HG02588 (cell line): Measurements from ENCODE around the gene SYNE2.
"Not testable (repeated sequence)": the region's sequence is repeated elsewhere in the genome, so short reads cannot be mapped to it uniquely, and the experiment has no call there.

Experiments
- ATAC-seq: cut with Tn5 transposase; IDR thresholded peaks from one replicate; pipeline ENCODE4 v1.9.1; 2021; ENCODE audit warnings: mild to moderate bottlenecking, moderate library complexity; ENCODE audit not compliant: unreplicated experiment

The SYNE2 gene, protein sequence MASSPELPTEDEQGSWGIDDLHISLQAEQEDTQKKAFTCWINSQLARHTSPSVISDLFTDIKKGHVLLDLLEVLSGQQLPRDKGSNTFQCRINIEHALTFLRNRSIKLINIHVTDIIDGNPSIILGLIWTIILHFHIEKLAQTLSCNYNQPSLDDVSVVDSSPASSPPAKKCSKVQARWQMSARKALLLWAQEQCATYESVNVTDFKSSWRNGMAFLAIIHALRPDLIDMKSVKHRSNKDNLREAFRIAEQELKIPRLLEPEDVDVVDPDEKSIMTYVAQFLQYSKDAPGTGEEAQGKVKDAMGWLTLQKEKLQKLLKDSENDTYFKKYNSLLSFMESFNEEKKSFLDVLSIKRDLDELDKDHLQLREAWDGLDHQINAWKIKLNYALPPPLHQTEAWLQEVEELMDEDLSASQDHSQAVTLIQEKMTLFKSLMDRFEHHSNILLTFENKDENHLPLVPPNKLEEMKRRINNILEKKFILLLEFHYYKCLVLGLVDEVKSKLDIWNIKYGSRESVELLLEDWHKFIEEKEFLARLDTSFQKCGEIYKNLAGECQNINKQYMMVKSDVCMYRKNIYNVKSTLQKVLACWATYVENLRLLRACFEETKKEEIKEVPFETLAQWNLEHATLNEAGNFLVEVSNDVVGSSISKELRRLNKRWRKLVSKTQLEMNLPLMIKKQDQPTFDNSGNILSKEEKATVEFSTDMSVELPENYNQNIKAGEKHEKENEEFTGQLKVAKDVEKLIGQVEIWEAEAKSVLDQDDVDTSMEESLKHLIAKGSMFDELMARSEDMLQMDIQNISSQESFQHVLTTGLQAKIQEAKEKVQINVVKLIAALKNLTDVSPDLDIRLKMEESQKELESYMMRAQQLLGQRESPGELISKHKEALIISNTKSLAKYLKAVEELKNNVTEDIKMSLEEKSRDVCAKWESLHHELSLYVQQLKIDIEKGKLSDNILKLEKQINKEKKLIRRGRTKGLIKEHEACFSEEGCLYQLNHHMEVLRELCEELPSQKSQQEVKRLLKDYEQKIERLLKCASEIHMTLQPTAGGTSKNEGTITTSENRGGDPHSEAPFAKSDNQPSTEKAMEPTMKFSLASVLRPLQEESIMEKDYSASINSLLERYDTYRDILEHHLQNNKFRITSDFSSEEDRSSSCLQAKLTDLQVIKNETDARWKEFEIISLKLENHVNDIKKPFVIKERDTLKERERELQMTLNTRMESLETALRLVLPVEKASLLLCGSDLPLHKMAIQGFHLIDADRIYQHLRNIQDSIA (N-terminal part only)

GRCh38 chr14:63852817-63853731 lies at the start of gene SYNE2:
TSS of gene SYNE2 (plus strand) at chr14:63853004. CDS start at chr14:63909149, 56,145 bp downstream.
- peak; percentile 79 for ATAC-seq

DNA sequence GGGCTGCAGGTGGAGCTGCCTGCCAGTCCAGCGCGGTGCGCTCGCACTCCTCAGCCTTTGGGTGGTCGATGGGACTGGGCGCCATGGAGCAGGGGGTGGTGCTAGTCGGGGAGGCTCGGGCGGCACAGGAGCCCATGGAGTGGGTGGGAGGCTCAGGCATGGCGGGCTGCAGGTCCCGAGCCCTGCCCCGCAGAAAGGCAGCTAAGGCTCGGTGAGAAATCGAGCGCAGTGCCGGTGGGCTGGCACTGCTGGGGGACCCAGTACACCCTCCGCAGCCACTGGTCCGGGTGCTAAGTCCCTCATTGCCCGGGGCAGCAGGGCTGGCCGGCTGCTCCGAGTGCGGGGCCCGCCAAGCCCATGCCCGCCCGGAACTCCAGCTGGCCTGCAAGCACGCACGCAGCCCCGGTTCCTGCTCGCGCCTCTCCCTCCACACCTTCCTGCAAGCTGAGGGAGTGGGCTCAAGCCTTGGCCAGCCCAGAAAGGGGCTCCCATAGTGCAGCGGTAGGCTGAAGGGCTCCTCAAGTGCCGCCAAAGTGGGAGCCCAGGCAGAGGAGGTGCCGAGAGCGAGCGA lies 49.5 kb upstream of the SYNE2 start:
- ATAC-seq, result not testable (repeated sequence)

- ATAC-seq, result not testable (repeated sequence)
Measured at GRCh38 chr14:63806064-63806463, 46.7 kb upstream of the SYNE2 start.

DNA sequence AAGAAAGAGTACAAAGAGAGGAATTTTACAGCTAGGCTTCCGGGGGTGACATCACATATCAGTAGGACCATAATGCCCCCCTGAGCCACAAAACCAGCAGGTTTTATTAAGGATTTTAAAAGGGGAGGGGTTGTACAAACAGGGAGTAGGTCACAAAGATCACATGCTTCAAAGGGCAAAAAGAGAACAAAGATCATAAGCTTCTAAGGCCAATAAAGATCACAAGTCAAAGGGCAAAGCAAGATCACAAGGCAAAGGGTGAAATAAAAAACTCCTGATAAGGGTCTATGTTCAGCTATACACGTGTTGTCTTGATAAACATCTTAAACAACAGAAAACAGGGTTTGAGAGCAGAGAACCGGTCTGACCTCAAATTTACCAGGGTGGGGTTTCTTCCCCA lies 41.1 kb upstream of the SYNE2 start:
- ATAC-seq, result not testable (repeated sequence)

DNA sequence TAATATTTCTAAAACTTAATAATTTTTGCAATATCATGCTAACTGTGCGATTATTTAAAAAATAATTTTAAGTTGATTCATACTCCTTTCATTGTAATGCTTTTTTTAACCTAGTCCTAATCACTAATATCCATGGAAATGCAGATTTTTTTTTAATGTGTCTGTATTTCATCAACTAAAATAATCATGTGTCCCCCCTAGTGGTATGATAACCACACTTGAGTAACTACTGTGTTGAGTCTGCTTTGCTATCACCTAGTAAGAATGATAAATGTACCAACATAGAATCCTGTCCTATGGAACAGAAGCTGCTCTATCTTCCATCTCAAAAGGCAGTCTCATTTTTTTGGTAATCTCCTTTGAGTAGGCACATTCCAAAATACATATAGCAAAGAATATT lies 19.1 kb upstream of the SYNE2 start:
- ATAC-seq, result no peak

GRCh38 chr14:63840981-63841380 lies 11.8 kb upstream of the SYNE2 start:
- no peak for ATAC-seq

- no peak for ATAC-seq
Measured at GRCh38 chr14:63843796-63844195, 9.0 kb upstream of the SYNE2 start.

- ATAC-seq, result no peak
Measured at GRCh38 chr14:63848890-63849289, 3.9 kb upstream of the SYNE2 start.

GRCh38 chr14:63852271-63852816 lies 460 bp upstream of the SYNE2 start:
- peak; percentile 2 for ATAC-seq

DNA sequence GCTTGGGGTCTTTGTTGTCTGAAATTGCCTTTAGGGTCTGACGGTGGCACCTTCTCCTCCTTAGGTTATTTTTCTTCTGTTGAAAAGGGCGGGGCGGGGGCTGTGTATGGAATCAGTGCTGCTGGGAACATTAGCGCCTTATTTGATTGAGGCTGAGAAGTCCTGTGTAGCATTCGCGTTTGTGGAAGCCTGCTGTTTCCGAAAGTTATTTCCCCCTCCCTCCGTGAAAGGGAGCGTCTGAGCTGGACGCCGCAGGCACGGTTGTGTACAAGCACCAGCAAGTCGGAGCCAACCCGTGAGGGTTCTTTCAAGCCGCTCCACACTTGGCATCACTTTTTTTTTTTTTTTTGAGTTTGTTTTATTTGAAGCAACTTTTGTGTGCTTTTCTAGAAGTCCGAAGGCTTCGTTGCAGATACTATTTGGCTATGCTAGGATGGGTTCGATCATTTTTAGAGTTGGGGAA lies 1.1 kb downstream of the SYNE2 start:
- no peak for ATAC-seq

DNA sequence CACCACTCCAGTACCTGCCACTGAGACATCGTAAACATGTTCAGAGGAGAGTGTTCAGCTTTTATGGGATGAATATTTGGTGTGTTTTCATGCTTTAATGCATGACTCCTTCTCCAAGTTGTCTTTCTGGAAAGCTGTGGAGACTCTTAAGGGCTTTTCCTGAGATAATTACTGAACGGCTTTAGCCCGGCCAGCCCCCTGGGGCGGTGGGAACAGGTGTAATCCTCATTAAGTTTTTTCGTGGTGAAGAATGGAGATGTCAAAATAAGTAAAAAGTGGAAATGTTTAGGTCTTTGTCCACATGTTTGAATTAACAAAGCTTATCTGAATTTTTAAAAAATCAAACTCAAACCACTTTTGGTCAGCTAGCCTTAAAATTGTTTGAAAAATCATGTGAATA lies 1.5 kb downstream of the SYNE2 start:
- ATAC-seq, result no peak

DNA sequence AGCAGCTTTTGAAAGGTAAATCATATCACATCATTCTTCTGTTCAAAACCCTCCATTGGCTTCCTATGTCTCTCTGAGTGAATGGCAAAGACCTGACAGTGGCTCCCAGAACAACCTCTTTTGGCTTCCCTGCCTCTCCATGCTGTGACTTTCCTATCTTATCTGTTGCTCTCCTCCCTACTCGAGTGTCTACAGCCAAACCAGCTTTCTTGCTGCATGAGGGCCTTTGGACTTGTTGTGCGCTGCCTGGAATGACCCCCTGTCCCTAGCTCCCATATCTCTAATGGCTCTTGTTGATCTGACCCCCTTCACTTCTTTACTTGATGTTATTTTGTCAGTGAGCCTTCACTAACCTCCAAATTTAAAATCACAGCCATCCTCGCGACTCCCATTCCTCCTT lies 2.5 kb downstream of the SYNE2 start:
- no peak for ATAC-seq

DNA sequence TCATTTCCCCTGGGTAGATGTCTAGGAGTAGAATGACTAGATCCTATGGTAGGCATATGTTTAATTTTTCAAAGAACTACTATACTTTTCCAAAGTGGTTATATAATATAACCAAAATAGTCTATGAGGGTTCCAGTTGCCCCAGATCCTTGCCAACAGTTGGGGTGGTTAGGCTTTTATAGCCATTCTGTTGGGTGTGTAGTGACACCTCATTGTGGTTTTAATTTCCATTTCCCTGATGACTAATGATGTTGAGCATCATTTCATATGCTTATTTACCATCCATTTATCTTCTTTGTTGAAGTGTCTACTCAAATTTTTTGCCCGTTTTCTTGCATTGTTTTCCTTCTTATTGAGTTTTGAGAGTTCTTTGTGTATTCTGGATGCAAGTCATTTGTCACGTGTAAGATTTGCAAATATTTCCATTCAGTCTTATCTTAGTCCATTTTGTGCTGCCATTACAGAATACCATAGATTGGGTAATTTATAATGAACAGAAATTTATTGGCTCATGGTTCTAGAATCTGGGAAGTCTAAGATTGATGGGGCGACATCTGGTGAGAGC lies 4.7 kb downstream of the SYNE2 start:
- ATAC-seq, result no peak

DNA sequence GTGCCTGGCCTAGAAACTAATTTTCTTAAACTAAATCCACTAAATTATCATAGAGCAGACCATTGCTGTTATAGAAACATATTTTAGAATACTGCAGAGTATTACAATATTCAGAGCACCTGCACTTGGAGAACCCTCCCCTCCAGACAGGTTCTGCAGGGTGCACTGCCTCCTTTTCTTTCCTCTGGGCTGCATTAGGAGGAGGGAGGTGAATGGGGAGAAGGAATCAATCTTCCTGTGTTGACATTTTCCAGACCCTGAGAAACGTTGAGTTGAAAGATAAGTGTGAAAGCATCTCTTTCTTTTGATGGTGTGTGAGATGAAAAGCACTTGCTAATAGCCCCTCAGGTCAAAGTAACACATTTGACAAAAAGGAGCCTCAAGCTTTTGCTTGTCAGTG lies 7.3 kb downstream of the SYNE2 start:
- ATAC-seq, result no peak

DNA sequence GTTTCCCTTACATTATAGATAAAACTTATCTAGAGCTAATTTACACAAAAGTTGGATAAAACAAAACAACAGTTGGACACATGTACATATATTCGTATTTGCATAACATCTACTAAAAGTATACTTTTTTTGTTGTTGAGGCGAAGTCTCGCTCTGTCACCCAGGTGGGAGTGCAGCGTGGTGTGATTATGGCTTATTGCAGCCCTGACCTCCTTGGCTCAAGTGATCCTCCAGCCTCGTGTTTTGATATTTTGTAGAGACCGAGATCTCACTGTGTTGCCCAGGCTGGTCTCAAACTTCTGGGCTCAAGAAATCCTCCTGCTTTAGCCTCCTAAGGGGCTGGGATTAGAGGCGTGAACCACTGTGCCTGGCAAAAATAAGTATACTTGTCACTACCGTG lies 9.4 kb downstream of the SYNE2 start:
- ATAC-seq, result no peak

- no peak for ATAC-seq
Measured at GRCh38 chr14:63863004-63863403, 10.2 kb downstream of the SYNE2 start.

DNA sequence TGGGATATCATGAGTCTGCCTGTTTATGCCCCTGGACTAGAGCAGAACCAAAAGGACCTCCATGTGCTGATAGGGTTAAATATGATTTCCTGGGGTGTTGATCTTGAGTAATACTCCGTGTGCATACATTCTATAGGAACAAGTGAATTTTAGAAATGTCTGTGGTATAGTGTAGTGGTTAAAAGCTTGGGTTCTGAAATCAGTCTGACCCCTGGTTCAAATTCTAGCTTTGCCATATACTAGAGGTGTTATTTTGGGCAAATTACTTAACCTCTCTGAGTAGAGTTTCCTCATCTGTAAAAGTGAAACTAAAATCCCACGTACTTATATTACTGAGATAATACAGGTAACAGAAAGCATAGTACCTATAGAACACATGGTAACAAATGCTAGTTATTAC lies 12.0 kb downstream of the SYNE2 start:
- peak; percentile 37 for ATAC-seq

- no peak for ATAC-seq
Measured at GRCh38 chr14:63867933-63868921, 15.4 kb downstream of the SYNE2 start.
